ENCODE results near the gene AMZ1. TPM values are rescaled to one million over a fixed set of nuclear protein-coding genes. Genes with fewer than 3 reads are reported as not detected.
"Not testable (repeated sequence)": the region's sequence is repeated elsewhere in the genome, so short reads cannot be mapped to it uniquely, and the experiment has no call there.

Gene AMZ1
- total RNA-seq, 1 donor from 2014 or later: 9.1 TPM

DNA sequence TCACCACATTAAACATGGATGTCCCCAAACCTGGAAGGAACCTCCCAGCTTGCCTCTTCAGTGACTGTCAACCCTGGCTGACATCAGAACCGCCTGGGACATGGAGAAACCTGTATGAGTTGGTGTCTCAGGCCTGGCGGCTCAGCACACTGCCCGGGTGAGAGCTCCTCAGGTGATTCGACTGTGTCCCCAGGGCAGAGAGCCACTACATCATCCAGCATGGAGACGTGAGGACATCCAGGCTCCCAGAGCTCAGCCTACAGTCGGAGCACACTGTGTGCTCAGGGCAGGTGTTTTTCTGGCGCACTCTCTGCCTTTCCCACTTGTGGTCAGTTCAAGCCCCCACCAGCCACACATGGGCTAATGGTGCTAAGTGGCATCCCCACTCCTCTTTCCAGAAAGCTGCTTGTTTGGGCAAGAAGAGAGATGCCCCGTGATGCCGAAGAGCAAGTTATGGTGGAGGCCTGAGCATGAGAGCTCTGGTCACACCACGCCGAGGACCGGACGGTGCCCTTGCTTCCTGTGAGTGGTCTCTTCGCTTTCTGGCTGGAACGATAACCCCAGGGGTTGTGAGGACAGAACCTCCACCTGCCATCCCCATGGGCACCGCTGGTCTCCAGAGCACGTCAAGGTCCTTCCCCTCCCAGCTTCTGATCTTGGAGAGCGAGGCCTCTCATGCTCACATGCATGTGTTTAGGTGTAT, 38.5 kb downstream of the AMZ1 start:
- Mint-ChIP-seq H3K4me3 (ENCODE audit: unreplicated experiment) (no peak overlapping the region), H3K9me3 (ENCODE audit: low read depth) (no peaks in the 10 kb centered on the region), H3K4me1 (ENCODE audit: low read depth) (peaks cover 22% of the 10 kb centered on the region), H3K27ac (ENCODE audit: unreplicated experiment) (no peak overlapping the region), H3K36me3 (ENCODE audit: low read depth) (peaks cover 23% of the 10 kb centered on the region), H3K27me3 (ENCODE audit: low read depth) (no peaks in the 10 kb centered on the region)
- DNase-seq (ENCODE audit: low spot score): peak; percentile 54
- TF ChIP-seq, protein P1, sequence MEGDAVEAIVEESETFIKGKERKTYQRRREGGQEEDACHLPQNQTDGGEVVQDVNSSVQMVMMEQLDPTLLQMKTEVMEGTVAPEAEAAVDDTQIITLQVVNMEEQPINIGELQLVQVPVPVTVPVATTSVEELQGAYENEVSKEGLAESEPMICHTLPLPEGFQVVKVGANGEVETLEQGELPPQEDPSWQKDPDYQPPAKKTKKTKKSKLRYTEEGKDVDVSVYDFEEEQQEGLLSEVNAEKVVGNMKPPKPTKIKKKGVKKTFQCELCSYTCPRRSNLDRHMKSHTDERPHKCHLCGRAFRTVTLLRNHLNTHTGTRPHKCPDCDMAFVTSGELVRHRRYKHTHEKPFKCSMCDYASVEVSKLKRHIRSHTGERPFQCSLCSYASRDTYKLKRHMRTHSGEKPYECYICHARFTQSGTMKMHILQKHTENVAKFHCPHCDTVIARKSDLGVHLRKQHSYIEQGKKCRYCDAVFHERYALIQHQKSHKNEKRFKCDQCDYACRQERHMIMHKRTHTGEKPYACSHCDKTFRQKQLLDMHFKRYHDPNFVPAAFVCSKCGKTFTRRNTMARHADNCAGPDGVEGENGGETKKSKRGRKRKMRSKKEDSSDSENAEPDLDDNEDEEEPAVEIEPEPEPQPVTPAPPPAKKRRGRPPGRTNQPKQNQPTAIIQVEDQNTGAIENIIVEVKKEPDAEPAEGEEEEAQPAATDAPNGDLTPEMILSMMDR (IDR thresholded peaks at IDR 0.05): no peak

DNA sequence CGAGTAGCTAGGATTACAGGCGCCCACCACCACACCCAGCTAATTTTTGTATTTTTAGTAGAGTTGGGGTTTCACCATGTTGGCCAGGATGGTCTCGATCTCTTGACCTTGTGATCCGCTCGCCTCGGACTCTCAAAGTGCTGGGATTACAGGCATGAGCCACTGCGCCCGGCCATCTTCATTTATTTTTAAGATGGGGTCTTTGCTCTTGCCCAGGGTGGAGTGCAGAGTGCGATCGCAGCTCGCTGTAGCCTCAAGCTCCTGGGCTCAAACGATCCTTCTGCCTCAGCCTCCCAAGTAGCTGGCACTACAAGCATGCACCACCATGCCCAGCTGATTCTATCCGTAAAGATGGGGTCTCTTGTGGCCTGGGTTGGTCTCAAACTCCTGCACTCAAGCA, 39.2 kb downstream of the AMZ1 start:
- DNase-seq (ENCODE audit: low spot score): peak; percentile 28
- not testable (repeated sequence) for H3K4me3 Mint-ChIP-seq (ENCODE audit: unreplicated experiment); H3K27me3 Mint-ChIP-seq (ENCODE audit: low read depth); H3K27ac Mint-ChIP-seq (ENCODE audit: unreplicated experiment); H3K9me3 Mint-ChIP-seq (ENCODE audit: low read depth)
- peaks cover 26% of the 10 kb centered on the region for H3K36me3 Mint-ChIP-seq (ENCODE audit: low read depth)
- peaks cover 23% of the 10 kb centered on the region for H3K4me1 Mint-ChIP-seq (ENCODE audit: low read depth)

DNA sequence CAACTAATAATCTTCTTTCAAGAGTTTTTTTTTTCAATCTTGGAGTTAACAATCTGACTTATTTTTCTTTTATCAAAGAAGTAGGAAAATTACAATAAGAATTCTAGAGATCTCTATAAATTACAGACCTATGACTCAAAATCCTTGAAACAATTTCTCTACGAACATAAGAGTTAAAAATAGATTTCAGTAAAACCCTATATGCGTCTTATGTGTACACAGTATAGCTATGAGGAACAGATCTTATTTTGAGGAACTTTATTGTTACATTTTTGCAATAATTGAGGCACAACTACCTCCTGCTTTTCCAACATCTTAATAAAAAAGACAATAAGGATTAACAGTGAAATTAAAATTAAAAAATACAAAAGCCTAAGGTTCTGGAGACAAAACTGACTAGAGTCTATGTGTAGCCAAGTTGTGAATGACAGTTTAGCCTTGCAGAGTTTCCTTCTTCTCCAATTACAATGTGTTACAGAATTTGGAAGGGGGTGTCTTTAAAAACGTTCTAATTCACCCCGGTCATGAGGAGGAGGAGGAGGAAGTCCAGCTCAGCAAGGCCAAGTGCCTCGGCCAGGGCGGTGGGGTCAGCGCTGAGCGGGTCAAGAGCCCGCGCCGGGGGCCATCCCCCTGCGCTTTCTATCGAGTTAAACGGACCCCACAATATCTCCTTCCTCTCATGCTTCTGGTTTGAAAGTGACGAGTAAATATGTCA, 40.5 kb downstream of the AMZ1 start:
- peaks cover 31% of the 10 kb centered on the region for H3K36me3 Mint-ChIP-seq (ENCODE audit: low read depth)
- TF ChIP-seq, protein P1 (IDR thresholded peaks at IDR 0.05): no peak
- no peaks in the 10 kb centered on the region for H3K27me3 Mint-ChIP-seq (ENCODE audit: low read depth)
- H3K4me1 Mint-ChIP-seq (ENCODE audit: low read depth): peaks cover 35% of the 10 kb centered on the region
- peak overlapping the region; percentile 87 for H3K27ac Mint-ChIP-seq (ENCODE audit: unreplicated experiment)
- H3K9me3 Mint-ChIP-seq (ENCODE audit: low read depth): peaks cover 2% of the 10 kb centered on the region
- H3K4me3 Mint-ChIP-seq (ENCODE audit: unreplicated experiment): no peak overlapping the region
- peak; percentile 36 for DNase-seq (ENCODE audit: low spot score)

DNA sequence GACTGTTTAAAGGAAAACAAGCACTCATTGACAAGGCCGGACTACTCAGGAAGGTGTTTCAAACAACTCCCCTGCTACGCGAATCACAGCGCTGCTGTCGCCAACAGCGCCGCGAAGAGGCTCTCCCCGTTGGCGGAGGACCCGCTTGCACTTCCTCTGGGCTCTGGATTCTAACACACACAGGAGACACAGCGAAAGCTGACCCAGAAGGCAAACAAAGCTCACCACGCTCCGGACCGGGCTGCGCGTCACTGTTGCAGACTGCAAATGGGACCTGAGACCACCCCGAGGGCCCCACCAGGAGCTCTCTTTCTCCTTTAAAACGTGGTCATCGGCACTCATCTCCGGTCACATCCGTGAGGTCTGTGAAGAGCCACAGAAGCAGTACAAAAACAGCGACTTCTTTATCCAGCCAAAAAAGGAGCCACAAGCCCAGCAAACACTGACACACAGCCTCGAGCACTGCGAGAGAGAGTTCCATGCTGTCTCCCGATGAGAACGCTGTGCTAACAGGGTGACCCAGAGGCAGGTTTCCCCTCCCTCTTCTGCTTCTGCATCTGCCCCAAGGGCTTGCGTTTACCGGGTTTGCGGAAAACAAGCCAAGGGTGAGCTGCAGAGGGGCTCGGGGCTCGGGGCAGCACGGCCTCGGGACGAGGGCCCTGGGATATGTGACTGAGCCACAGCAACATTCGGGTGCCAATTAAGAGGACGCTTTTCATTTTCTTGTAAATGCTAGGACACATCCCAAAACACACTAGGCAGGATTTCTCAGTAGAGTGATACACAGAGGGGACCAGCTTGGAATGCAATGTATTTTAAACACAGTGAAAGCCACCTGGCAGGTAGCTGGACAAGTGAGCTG, 41.3 kb downstream of the AMZ1 start:
- peaks cover 2% of the 10 kb centered on the region for H3K9me3 Mint-ChIP-seq (ENCODE audit: low read depth)
- H3K36me3 Mint-ChIP-seq (ENCODE audit: low read depth): peaks cover 34% of the 10 kb centered on the region
- H3K27me3 Mint-ChIP-seq (ENCODE audit: low read depth): no peaks in the 10 kb centered on the region
- H3K27ac Mint-ChIP-seq (ENCODE audit: unreplicated experiment): peak overlapping the region; percentile 87
- peaks cover 43% of the 10 kb centered on the region for H3K4me1 Mint-ChIP-seq (ENCODE audit: low read depth)
- DNase-seq (ENCODE audit: low spot score): peak; percentile 72
- TF ChIP-seq, protein P1 (IDR thresholded peaks at IDR 0.05): no peak
- no peak overlapping the region for H3K4me3 Mint-ChIP-seq (ENCODE audit: unreplicated experiment)

DNA sequence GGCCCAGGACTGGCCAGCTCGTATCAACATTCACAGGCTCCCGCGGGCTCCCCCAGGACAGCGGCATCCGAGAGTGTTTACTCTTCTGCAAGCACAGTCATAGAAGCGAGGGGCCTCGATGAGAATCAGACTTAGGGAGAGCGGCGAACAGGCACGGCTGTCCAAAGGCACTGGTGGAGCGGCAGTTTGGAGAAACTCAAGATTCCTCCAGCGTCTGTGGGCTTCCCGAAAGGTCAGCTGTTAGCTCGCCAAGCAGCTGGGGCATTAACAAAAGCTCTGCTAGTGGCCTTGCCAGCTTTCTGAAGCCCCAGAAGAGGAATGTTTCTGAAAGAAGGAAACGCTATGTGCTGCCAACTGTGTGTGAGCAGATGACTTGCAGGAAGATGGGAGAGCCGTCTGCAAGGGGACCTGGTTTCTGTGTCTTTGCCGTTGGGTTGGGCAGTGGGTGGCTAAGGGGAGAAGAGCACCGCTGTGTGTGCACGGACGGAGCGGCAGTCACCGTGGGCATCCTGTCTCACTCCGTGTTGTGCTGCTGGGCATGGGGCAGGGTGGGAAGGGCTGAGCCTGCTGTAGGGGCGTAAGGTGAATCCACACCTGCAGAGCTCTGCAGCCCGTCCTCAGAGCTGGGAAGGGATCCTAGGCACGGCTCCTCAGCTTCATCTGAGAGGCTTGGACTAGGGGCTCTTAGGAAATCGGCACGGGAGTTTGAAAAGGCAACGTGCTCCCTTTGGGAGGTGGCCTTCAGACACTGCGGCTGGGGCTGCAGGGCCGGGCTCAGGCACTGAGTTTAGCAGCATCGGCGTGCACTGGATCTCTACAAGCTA, 42.1 kb downstream of the AMZ1 start:
- H3K4me1 Mint-ChIP-seq (ENCODE audit: low read depth): peaks cover 47% of the 10 kb centered on the region
- H3K9me3 Mint-ChIP-seq (ENCODE audit: low read depth): peaks cover 2% of the 10 kb centered on the region
- H3K36me3 Mint-ChIP-seq (ENCODE audit: low read depth): peaks cover 34% of the 10 kb centered on the region
- no peak overlapping the region for H3K4me3 Mint-ChIP-seq (ENCODE audit: unreplicated experiment)
- no peaks in the 10 kb centered on the region for H3K27me3 Mint-ChIP-seq (ENCODE audit: low read depth)
- TF ChIP-seq, protein P1 (IDR thresholded peaks at IDR 0.05): no peak
- peak; percentile 68 for DNase-seq (ENCODE audit: low spot score)
- H3K27ac Mint-ChIP-seq (ENCODE audit: unreplicated experiment): peak overlapping the region; percentile 61
